ENCODE measurements around the gene ZMYND8.
"Not testable (repeated sequence)": the region's sequence is repeated elsewhere in the genome, so short reads cannot be mapped to it uniquely, and the experiment has no call there.

The ZMYND8 gene

DNA sequence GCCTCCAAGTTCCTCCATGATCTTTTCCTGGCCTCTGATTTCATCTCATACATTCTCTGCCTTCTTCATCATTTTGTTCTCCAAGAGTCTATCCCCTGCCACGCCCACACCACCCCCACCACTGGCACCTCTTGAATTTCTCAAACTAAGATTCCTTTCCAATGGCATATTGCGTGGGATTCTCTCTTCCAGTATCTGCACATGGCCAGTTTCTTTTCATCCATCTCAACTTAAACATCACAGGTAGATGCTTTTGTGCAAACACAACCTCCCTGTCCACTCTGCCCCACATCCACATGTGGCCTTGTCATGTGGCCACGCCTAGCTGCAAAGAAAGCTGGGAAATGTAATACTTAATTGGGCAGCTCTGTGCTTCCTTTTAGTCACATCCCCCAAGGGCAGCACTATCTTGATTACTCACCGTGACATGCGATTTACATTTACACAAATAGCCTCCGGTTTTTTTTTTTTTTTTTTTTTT is 33.4 kb upstream of the ZMYND8 start:
- Histone ChIP-seq H3K36me3 (ENCODE audit: control insufficient read depth, insufficient read depth, low read length) (no peaks in the 10 kb centered on the region), H3K27ac (ENCODE audit: low read depth, low read length, severe bottlenecking) (no peak overlapping the region), H3K4me3 (ENCODE audit: extremely low read depth, insufficient read depth, low read length, poor library complexity, severe bottlenecking) (no peak overlapping the region), H3K4me1 (ENCODE audit: control insufficient read depth, insufficient read depth, low read length, poor library complexity, severe bottlenecking) (peaks cover 7% of the 10 kb centered on the region), H3K9me3 (ENCODE audit: control insufficient read depth, low read length) (no peaks in the 10 kb centered on the region)
- 92 to 95% methylated on average over 2 of the region's 6 CpGs for WGBS, 2 experiments (ENCODE audit: insufficient coverage in 2 of 2)

DNA sequence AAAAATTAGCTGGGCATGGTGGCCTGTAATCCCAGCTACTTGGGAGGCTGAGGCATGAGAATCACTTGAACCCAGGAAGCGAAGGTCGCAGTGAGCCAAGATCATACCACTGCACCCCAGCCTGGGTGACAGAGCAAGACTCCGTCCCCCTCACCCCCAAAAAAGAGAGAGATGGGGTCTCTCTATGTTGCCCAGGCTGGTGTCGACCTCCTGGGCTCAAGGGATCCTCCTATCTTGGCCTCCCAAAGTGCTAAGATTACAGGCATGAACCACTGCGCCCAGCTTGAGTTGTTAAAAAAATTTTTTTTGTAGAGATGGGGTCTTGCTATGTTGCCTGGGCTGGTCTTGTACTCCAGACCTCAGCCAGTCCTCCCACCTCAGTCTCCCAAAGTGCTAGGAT is 29.5 kb upstream of the ZMYND8 start:
- not testable (repeated sequence) for H3K9me3 ChIP-seq (ENCODE audit: control insufficient read depth, low read length); H3K4me1 ChIP-seq (ENCODE audit: control insufficient read depth, insufficient read depth, low read length, poor library complexity, severe bottlenecking); H3K4me3 ChIP-seq (ENCODE audit: extremely low read depth, insufficient read depth, low read length, poor library complexity, severe bottlenecking); H3K36me3 ChIP-seq (ENCODE audit: control insufficient read depth, insufficient read depth, low read length); H3K27ac ChIP-seq (ENCODE audit: low read depth, low read length, severe bottlenecking)
- WGBS, 2 experiments (ENCODE audit: insufficient coverage in 2 of 2), result 100% methylated on average over 1 of the region's 5 CpGs

GRCh38 chr20:47382746-47383415 is 26.4 kb upstream of the ZMYND8 start:
- H3K4me3 ChIP-seq (ENCODE audit: extremely low read depth, insufficient read depth, low read length, poor library complexity, severe bottlenecking), result no peak overlapping the region
- 97% methylated on average over 5 of the region's 5 CpGs for WGBS, 2 experiments (ENCODE audit: insufficient coverage in 2 of 2)
- H3K27ac ChIP-seq (ENCODE audit: low read depth, low read length, severe bottlenecking), result no peak overlapping the region

GRCh38 chr20:47380481-47380880 is 24.0 kb upstream of the ZMYND8 start:
- Histone ChIP-seq H3K27ac (ENCODE audit: low read depth, low read length, severe bottlenecking) (no peak overlapping the region), H3K9me3 (ENCODE audit: control insufficient read depth, low read length) (no peaks in the 10 kb centered on the region), H3K4me3 (ENCODE audit: extremely low read depth, insufficient read depth, low read length, poor library complexity, severe bottlenecking) (no peak overlapping the region), H3K36me3 (ENCODE audit: control insufficient read depth, insufficient read depth, low read length) (no peaks in the 10 kb centered on the region), H3K4me1 (ENCODE audit: control insufficient read depth, insufficient read depth, low read length, poor library complexity, severe bottlenecking) (peaks cover 16% of the 10 kb centered on the region)
- 94 to 97% methylated on average over 3 to 4 of the region's 4 CpGs for WGBS, 2 experiments (ENCODE audit: insufficient coverage in 2 of 2)

More at GRCh38 chr20:47382746-47383415, 26.4 kb upstream of the ZMYND8 start:
- H3K4me1 ChIP-seq (ENCODE audit: control insufficient read depth, insufficient read depth, low read length, poor library complexity, severe bottlenecking), result peaks cover 16% of the 10 kb centered on the region
- no peaks in the 10 kb centered on the region for H3K36me3 ChIP-seq (ENCODE audit: control insufficient read depth, insufficient read depth, low read length)
- no peaks in the 10 kb centered on the region for H3K9me3 ChIP-seq (ENCODE audit: control insufficient read depth, low read length)

- Histone ChIP-seq H3K9me3 (ENCODE audit: control insufficient read depth, low read length) (no peaks in the 10 kb centered on the region), H3K4me1 (ENCODE audit: control insufficient read depth, insufficient read depth, low read length, poor library complexity, severe bottlenecking) (peaks cover 12% of the 10 kb centered on the region), H3K36me3 (ENCODE audit: control insufficient read depth, insufficient read depth, low read length) (no peaks in the 10 kb centered on the region), H3K27ac (ENCODE audit: low read depth, low read length, severe bottlenecking) (no peak overlapping the region), H3K4me3 (ENCODE audit: extremely low read depth, insufficient read depth, low read length, poor library complexity, severe bottlenecking) (no peak overlapping the region)
- 91 to 95% methylated on average over 11 to 14 of the region's 15 CpGs for WGBS, 2 experiments (ENCODE audit: insufficient coverage in 2 of 2)
These were observed 23.1 kb upstream of the ZMYND8 start for GRCh38 chr20:47379433-47380150.

GRCh38 chr20:47377122-47377722 is 20.7 kb upstream of the ZMYND8 start:
- no peaks in the 10 kb centered on the region for H3K9me3 ChIP-seq (ENCODE audit: control insufficient read depth, low read length)
- no peak overlapping the region for H3K27ac ChIP-seq (ENCODE audit: low read depth, low read length, severe bottlenecking)
- H3K4me3 ChIP-seq (ENCODE audit: extremely low read depth, insufficient read depth, low read length, poor library complexity, severe bottlenecking), result no peak overlapping the region
- peaks cover 15% of the 10 kb centered on the region for H3K4me1 ChIP-seq (ENCODE audit: control insufficient read depth, insufficient read depth, low read length, poor library complexity, severe bottlenecking)
- H3K36me3 ChIP-seq (ENCODE audit: control insufficient read depth, insufficient read depth, low read length), result no peaks in the 10 kb centered on the region
- 81 to 86% methylated on average over 4 of the region's 4 CpGs for WGBS, 2 experiments (ENCODE audit: insufficient coverage in 2 of 2)

DNA sequence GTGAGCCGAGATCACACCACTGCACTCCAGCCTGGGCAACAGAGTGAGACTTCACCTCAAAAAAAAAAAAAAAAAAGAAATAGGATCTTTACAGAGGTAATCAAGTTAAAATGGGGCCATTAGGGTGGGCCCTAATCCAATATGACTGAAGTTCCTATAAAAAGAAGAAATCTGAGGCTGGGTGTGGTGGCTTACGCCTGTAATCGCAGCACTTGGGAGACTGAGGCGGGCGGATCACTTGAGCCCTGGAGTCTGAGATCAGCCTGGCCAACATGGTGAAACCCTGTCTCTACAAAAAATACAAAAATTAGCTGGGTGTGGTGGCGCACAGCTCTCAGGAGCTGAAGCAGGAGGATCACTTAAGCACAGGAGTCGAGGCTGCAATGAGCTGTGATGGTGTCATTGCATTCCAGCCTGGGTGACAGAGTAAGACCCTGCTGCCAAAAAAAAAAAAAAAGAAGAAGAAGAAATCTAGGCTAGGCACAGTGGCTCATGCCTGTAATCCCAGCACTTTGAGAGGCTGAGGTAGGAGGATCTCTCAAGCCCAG is 19.7 kb upstream of the ZMYND8 start:
- not testable (repeated sequence) for H3K4me3 ChIP-seq (ENCODE audit: extremely low read depth, insufficient read depth, low read length, poor library complexity, severe bottlenecking); H3K27ac ChIP-seq (ENCODE audit: low read depth, low read length, severe bottlenecking); H3K36me3 ChIP-seq (ENCODE audit: control insufficient read depth, insufficient read depth, low read length); H3K9me3 ChIP-seq (ENCODE audit: control insufficient read depth, low read length)
- peaks cover 15% of the 10 kb centered on the region for H3K4me1 ChIP-seq (ENCODE audit: control insufficient read depth, insufficient read depth, low read length, poor library complexity, severe bottlenecking)
- WGBS, 2 experiments (ENCODE audit: insufficient coverage in 2 of 2), result 95 to 100% methylated on average over 2 to 4 of the region's 7 CpGs

DNA sequence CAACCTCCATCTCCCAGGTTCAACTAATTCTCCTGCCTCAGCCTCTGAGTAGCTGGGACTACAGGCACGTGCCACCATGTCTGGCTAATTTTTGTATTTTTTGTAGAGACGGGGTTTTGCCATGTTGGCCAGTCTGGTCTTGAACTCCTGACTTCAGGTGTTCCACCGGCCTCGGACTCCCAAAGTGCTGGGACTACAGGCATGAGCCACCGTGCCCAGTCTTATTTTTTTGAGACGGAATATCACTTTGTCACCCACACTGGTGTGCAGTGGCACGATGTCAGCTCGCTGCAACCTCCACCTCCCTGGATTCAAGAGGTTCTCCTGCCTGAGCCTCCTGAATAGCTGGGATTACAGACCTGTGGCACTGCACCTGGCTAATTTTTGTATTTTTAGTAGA is 17.6 kb upstream of the ZMYND8 start:
- H3K36me3 ChIP-seq (ENCODE audit: control insufficient read depth, insufficient read depth, low read length); H3K27ac ChIP-seq (ENCODE audit: low read depth, low read length, severe bottlenecking); H3K4me1 ChIP-seq (ENCODE audit: control insufficient read depth, insufficient read depth, low read length, poor library complexity, severe bottlenecking); H3K9me3 ChIP-seq (ENCODE audit: control insufficient read depth, low read length); H3K4me3 ChIP-seq (ENCODE audit: extremely low read depth, insufficient read depth, low read length, poor library complexity, severe bottlenecking): not testable (repeated sequence)
- 96 to 99% methylated on average over 5 to 8 of the region's 8 CpGs for WGBS, 2 experiments (ENCODE audit: insufficient coverage in 2 of 2)

DNA sequence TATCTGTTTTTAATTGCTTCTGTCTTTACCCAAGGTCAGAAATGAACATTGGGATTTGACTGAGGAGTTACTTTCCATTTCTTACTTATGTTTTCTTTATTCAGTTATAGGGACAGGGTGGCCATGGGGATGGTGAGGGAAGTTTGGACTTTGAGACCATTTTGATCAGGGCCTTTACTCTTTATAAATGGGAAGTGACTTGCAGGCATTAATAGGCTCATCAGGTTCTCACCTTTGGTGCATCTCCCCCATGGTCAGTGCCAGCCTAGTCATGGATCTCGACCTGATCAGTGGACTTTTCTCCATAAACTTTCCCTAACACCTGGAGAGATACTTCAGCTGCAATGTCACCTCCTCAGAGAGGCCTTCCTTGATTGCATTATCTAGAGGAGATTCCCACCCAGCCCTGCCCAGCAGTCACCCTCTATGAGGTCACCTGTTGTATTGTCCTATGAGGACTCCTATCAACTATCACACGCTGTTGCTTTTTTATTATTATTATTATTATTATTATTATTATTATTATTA is 16.8 kb upstream of the ZMYND8 start:
- H3K4me1 ChIP-seq (ENCODE audit: control insufficient read depth, insufficient read depth, low read length, poor library complexity, severe bottlenecking), result peaks cover 10% of the 10 kb centered on the region
- no peaks in the 10 kb centered on the region for H3K9me3 ChIP-seq (ENCODE audit: control insufficient read depth, low read length)
- no peak overlapping the region for H3K4me3 ChIP-seq (ENCODE audit: extremely low read depth, insufficient read depth, low read length, poor library complexity, severe bottlenecking)
- no peak overlapping the region for H3K27ac ChIP-seq (ENCODE audit: low read depth, low read length, severe bottlenecking)
- 80 to 100% methylated on average over 1 of the region's 2 CpGs for WGBS, 2 experiments (ENCODE audit: insufficient coverage in 2 of 2)
- H3K36me3 ChIP-seq (ENCODE audit: control insufficient read depth, insufficient read depth, low read length), result no peaks in the 10 kb centered on the region

- Histone ChIP-seq H3K4me3 (ENCODE audit: extremely low read depth, insufficient read depth, low read length, poor library complexity, severe bottlenecking) (no peak overlapping the region), H3K36me3 (ENCODE audit: control insufficient read depth, insufficient read depth, low read length) (no peaks in the 10 kb centered on the region), H3K27ac (ENCODE audit: low read depth, low read length, severe bottlenecking) (peak overlapping the region; percentile 52), H3K4me1 (ENCODE audit: control insufficient read depth, insufficient read depth, low read length, poor library complexity, severe bottlenecking) (peaks cover 7% of the 10 kb centered on the region), H3K9me3 (ENCODE audit: control insufficient read depth, low read length) (no peaks in the 10 kb centered on the region)
- WGBS, 2 experiments (ENCODE audit: insufficient coverage in 2 of 2), result 68 to 72% methylated on average over 11 to 12 of the region's 15 CpGs
These were observed 14.6 kb upstream of the ZMYND8 start for GRCh38 chr20:47370850-47371782.
